ENCODE data around the gene CYFIP2.

DNA sequence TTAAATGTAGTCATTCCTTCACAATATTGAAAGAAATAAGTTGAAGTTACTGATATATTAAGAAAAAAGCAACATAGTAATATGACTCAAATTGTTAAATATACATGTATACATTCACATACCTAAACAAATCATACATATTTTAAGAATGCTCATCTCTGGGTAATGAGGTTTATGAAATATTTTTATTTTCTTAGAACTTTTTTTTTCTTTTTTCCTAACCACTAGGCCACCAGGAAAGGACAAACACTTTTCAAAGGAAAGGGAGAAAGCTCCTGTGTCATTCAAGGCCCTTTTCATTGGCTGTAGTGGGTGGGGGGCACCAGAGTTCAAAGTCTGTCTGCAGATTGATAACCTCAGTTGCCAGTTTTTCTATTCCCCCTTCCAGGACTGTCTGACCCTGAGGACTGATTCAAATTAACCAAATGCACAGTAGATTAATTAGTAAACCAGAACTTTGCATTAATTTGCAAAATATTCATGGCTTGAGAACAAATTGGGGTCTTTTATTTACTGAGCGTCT, 121.2 kb downstream of the CYFIP2 start:
- TF ChIP-seq POLR2A (IDR thresholded peaks at IDR 0.05): no peak
- TF ChIP-seq, protein P1, sequence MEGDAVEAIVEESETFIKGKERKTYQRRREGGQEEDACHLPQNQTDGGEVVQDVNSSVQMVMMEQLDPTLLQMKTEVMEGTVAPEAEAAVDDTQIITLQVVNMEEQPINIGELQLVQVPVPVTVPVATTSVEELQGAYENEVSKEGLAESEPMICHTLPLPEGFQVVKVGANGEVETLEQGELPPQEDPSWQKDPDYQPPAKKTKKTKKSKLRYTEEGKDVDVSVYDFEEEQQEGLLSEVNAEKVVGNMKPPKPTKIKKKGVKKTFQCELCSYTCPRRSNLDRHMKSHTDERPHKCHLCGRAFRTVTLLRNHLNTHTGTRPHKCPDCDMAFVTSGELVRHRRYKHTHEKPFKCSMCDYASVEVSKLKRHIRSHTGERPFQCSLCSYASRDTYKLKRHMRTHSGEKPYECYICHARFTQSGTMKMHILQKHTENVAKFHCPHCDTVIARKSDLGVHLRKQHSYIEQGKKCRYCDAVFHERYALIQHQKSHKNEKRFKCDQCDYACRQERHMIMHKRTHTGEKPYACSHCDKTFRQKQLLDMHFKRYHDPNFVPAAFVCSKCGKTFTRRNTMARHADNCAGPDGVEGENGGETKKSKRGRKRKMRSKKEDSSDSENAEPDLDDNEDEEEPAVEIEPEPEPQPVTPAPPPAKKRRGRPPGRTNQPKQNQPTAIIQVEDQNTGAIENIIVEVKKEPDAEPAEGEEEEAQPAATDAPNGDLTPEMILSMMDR (IDR thresholded peaks at IDR 0.05): no peak
